ENCODE results near the gene ELOVL5.

Gene ELOVL5

DNA sequence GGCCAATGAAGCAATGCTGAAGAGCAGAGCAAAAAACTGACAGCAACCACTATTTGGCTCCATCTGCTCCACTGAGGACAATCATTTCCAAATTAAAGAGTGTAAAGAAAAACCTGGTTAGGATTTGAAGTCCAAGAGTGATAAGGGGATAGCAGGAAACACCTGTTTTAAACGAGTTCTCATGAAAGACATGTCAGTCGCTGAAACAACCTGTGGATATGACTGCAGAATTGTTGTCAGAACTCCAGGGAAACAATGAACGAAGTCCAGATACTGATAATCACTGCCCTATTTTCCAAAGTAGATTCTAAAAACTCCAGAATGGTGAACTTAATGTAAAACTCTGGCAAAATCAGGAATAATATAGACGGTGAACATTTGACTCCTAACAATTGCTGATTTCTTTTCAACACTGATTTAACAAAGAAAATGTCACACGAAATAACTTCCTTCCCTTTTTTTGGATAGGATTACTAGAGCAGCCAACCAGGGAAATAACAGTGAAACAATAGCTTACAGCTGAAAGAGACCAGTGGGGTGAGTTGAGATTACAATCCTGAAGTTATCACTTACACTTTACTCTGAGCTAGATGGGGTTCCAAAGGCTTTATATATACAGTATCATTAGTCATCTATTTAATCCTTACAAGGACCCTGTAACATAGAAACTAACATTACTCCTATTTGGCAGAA lies 83.7 kb downstream of the ELOVL5 start:
- TF ChIP-seq CTCF (IDR thresholded peaks at IDR 0.05; ENCODE audit: low read length) (no peak), EZH2phosphoT487 (IDR thresholded peaks at IDR 0.05; ENCODE audit: low read length) (no peak), EZH2 (optimal IDR thresholded peaks at IDR 0.05; ENCODE audit: low read depth, low read length) (no peak)
- peaks cover 8% of the 10 kb centered on the region for H3K4me1 ChIP-seq (ENCODE audit: low read length)
- no peak overlapping the region for H3K4me2 ChIP-seq (ENCODE audit: low read depth, low read length)

DNA sequence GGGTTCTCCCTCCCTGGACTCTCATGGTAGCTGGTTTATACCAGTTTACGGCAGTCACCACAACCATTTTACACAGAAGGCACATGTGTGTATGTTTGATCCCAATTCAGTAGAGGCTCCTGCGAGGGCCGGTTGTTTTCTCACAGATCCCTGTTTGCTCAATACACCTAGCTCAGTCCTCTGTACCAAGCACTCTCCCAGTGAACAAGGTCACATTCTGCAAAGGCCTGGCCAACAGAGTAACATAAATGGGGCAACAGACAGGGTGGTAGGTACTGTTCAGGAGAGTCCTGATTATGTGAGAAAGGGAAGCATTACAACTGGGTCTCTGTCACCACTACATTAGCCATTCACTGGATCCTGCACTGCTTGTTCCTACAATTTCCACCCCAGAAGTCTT lies 84.4 kb downstream of the ELOVL5 start:
- peaks cover under 1% of the 10 kb centered on the region; the same call in 1 of the 2 replicates for H3K4me1 ChIP-seq (ENCODE audit: low read length)
- no peak overlapping the region for H2AFZ ChIP-seq (ENCODE audit: low read length)
- H3K9me3 ChIP-seq (replicated peaks; ENCODE audit: insufficient read depth, low read length), result no peaks in the 10 kb centered on the region
- no peaks in the 10 kb centered on the region for H3K9me2 ChIP-seq (replicated peaks; ENCODE audit: insufficient read depth, low read length)
- H3K79me2 ChIP-seq (ENCODE audit: low read length), result no peaks in the 10 kb centered on the region
- no peak overlapping the region for H3K4me3 ChIP-seq (ENCODE audit: low read length)
- DNase-seq, result no peak
- TF ChIP-seq EZH2 (optimal IDR thresholded peaks at IDR 0.05; ENCODE audit: low read depth, low read length) (no peak), EZH2phosphoT487 (IDR thresholded peaks at IDR 0.05; ENCODE audit: low read length) (no peak), CTCF (IDR thresholded peaks at IDR 0.05; ENCODE audit: low read length) (no peak)
- no peaks in the 10 kb centered on the region for H3K36me3 ChIP-seq (replicated peaks; ENCODE audit: insufficient read depth, low read length)
- no peak overlapping the region for H3K27ac ChIP-seq (ENCODE audit: low read length)
- H3K27me3 ChIP-seq (replicated peaks; ENCODE audit: insufficient read depth, low read length), result no peaks in the 10 kb centered on the region
- no peak overlapping the region for H3K9ac ChIP-seq (ENCODE audit: low read length)
- no peaks in the 10 kb centered on the region for H3F3A ChIP-seq (ENCODE audit: insufficient read depth, low read length)
- H3K4me2 ChIP-seq (ENCODE audit: low read depth, low read length), result no peak overlapping the region
- no peaks in the 10 kb centered on the region for H4K20me1 ChIP-seq (ENCODE audit: insufficient read depth, low read length)

More for the DNA sequence above, 83.7 kb downstream of the ELOVL5 start:
- no peak overlapping the region for H2AFZ ChIP-seq (ENCODE audit: low read length)
- H3K4me3 ChIP-seq (ENCODE audit: low read length), result no peak overlapping the region
- no peak for DNase-seq
- no peaks in the 10 kb centered on the region for H3K79me2 ChIP-seq (ENCODE audit: low read length)
- no peaks in the 10 kb centered on the region for H3K9me2 ChIP-seq (replicated peaks; ENCODE audit: insufficient read depth, low read length)
- H3F3A ChIP-seq (ENCODE audit: insufficient read depth, low read length), result no peaks in the 10 kb centered on the region
- H3K27ac ChIP-seq (ENCODE audit: low read length), result no peak overlapping the region
- H3K36me3 ChIP-seq (replicated peaks; ENCODE audit: insufficient read depth, low read length), result no peaks in the 10 kb centered on the region
- H3K9ac ChIP-seq (ENCODE audit: low read length), result no peak overlapping the region
- no peaks in the 10 kb centered on the region for H4K20me1 ChIP-seq (ENCODE audit: insufficient read depth, low read length)
- H3K9me3 ChIP-seq (replicated peaks; ENCODE audit: insufficient read depth, low read length), result no peaks in the 10 kb centered on the region
- no peaks in the 10 kb centered on the region for H3K27me3 ChIP-seq (replicated peaks; ENCODE audit: insufficient read depth, low read length)

GRCh38 chr6:53263917-53264316 lies 84.8 kb downstream of the ELOVL5 start:
- Histone ChIP-seq H3K4me1 (ENCODE audit: low read length) (no peaks in the 10 kb centered on the region), H3K27ac (ENCODE audit: low read length) (no peak overlapping the region), H3K4me3 (ENCODE audit: low read length) (no peak overlapping the region), H2AFZ (ENCODE audit: low read length) (no peak overlapping the region), H3K9ac (ENCODE audit: low read length) (no peak overlapping the region), H3K79me2 (ENCODE audit: low read length) (no peaks in the 10 kb centered on the region), H3F3A (ENCODE audit: insufficient read depth, low read length) (no peaks in the 10 kb centered on the region), H4K20me1 (ENCODE audit: insufficient read depth, low read length) (no peaks in the 10 kb centered on the region), H3K27me3 (replicated peaks; ENCODE audit: insufficient read depth, low read length) (no peaks in the 10 kb centered on the region), H3K36me3 (replicated peaks; ENCODE audit: insufficient read depth, low read length) (no peaks in the 10 kb centered on the region), H3K4me2 (ENCODE audit: low read depth, low read length) (no peak overlapping the region), H3K9me3 (replicated peaks; ENCODE audit: insufficient read depth, low read length) (no peaks in the 10 kb centered on the region), H3K9me2 (replicated peaks; ENCODE audit: insufficient read depth, low read length) (no peaks in the 10 kb centered on the region)
- DNase-seq, result no peak
- no peak for TF ChIP-seq EZH2phosphoT487 (IDR thresholded peaks at IDR 0.05; ENCODE audit: low read length)
- no peak for TF ChIP-seq CTCF (IDR thresholded peaks at IDR 0.05; ENCODE audit: low read length)
- TF ChIP-seq EZH2 (optimal IDR thresholded peaks at IDR 0.05; ENCODE audit: low read depth, low read length), result no peak

All from MM.1S (cell line).